ENCODE results near the gene PODXL. TPM values are rescaled to one million over a fixed set of nuclear protein-coding genes. Genes with fewer than 3 reads are reported as not detected.

PODXL gene
- total RNA-seq, 1 experiment from 2014 or later = 37.5 TPM

DNA sequence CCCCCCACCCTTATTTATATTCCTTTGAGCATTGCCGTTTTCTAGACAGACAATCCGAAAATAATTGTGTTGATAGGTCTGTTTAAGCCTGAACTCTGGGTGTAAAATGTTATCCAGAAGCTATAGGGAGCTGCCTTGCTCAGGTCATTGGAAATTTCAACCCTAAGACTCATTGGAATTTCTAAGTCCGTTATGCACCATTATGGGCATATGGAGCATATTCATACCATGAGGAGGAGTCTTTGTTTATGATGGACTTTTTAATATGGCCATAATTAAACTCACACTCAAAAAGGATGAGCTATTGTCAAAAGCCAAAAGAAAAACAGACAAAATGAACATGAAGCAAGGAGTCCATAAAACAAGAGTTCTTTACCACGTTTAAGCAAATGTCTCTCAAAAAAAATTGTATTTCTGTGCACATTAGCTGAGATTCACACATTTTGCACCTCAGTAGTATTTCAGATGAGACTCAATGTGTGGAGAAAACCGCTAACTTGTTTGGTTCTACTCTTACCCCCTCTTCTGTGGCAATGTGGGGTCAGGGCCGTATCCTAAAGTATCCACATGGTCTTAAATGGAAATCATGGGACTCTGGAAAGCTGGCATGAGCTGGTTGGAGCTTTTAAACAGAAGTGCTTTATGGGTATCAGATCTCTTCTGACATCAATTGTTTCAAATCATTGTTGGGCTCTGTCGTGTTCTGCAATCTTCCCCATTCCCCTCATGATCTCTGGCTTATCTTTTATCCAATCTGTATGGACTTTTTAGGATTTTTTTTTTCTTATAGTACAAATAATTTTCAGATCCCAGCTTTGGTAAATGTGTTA is 60.5 kb downstream of the PODXL start:
- ChIA-PET POLR2A (no interaction called here), RAD21 (ENCODE audit: low non-redundant PET in 1 of 2, low total read pairs in 2 of 2, uncharacterized antibody in 2 of 2, unreplicated experiment in 2 of 2) (no interaction called here), CTCF (no interaction called here)
- intact Hi-C loops (cut with micrococcal nuclease) = no loop called here
- Histone ChIP-seq H2AFZ (ENCODE audit: low read depth, low read length, poor library complexity, severe bottlenecking) (no peak overlapping the region), H3K9ac (ENCODE audit: low read length) (no peak overlapping the region), H3K4me3 (replicated peaks in 1 of 2; ENCODE audit: low read depth in 1 of 2, low read length in 2 of 2) (no peak overlapping the region), H3K36me3 (ENCODE audit: control insufficient read depth in 1 of 2, insufficient read depth in 2 of 2, low read length in 2 of 2) (peaks cover 0 to 3% of the 10 kb centered on the region in 2 experiments; a peak in 2 of 4 replicates), H4K20me1 (ENCODE audit: insufficient read depth) (no peaks in the 10 kb centered on the region), H3K9me2 (ENCODE audit: insufficient read depth) (no peaks in the 10 kb centered on the region), H3K27me3 (ENCODE audit: insufficient read depth, low read length) (no peaks in the 10 kb centered on the region), H3K27ac (ENCODE audit: low read depth, low read length) (no peak overlapping the region), H3K79me2 (ENCODE audit: insufficient read depth, low read length) (no peaks in the 10 kb centered on the region), H3K9me3 (ENCODE audit: control insufficient read depth in 1 of 2, insufficient read depth in 1 of 2, low read depth in 1 of 2, low read length in 2 of 2) (no peaks in the 10 kb centered on the region), H3K4me1 (ENCODE audit: control insufficient read depth in 1 of 2, insufficient read depth in 2 of 2, low read length in 2 of 2) (no peaks in the 10 kb centered on the region), H3K4me2 (ENCODE audit: low read length) (no peak overlapping the region)
- TF ChIP-seq SRF (IDR thresholded peaks at IDR 0.05; ENCODE audit: low read depth) = no peak
- TF ChIP-seq TCF7L2 (IDR thresholded peaks at IDR 0.05; ENCODE audit: borderline replicate concordance, extremely low read depth, insufficient read depth, insufficient read length) = no peak
- no peak for TF ChIP-seq ZFX (IDR thresholded peaks at IDR 0.05)
- BruUV-seq (replicated peaks) = no TSS peak
- ATAC-seq = no peak
- DNase-seq (ENCODE audit: low read depth, low spot score) = no peak

DNA sequence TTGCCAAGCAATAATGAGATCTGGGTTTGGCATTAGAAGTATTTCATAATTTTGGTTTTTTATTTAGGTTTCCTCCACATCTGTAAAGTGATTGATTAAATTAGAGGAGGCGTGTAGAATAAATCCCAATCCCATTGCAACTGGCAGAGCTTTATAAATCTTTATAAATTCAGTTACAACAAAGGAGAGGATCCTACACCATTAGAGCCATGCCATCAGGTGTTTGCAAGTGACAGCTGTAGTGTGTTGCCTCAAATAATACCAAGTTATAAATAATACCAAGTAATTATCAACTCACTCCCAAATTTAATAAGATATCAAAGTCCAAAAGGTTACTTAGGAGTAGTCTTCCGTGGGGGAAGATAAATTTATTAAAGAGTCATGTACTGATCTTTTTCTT is 62.2 kb downstream of the PODXL start:
- ChIA-PET CTCF (no interaction called here), POLR2A (no interaction called here), RAD21 (ENCODE audit: low non-redundant PET in 1 of 2, low total read pairs in 2 of 2, uncharacterized antibody in 2 of 2, unreplicated experiment in 2 of 2) (no interaction called here)
- no peaks in the 10 kb centered on the region; a peak in 1 of 4 replicates for H3K36me3 ChIP-seq (ENCODE audit: control insufficient read depth in 1 of 2, insufficient read depth in 2 of 2, low read length in 2 of 2)
- H3K79me2 ChIP-seq (ENCODE audit: insufficient read depth, low read length) = no peaks in the 10 kb centered on the region
- no peaks in the 10 kb centered on the region for H3K4me1 ChIP-seq (ENCODE audit: control insufficient read depth in 1 of 2, insufficient read depth in 2 of 2, low read length in 2 of 2)
- H3K9ac ChIP-seq (ENCODE audit: low read length) = no peak overlapping the region
- H3K4me2 ChIP-seq (ENCODE audit: low read length) = no peak overlapping the region
- no peak for TF ChIP-seq CEBPB (IDR thresholded peaks at IDR 0.05; ENCODE audit: low read depth)
- TF ChIP-seq ZFX (IDR thresholded peaks at IDR 0.05) = no peak
- TF ChIP-seq SRF (IDR thresholded peaks at IDR 0.05; ENCODE audit: low read depth) = no peak
- ATAC-seq = no peak
- intact Hi-C loops (cut with micrococcal nuclease) = no loop called here
- no peak overlapping the region for H3K27ac ChIP-seq (ENCODE audit: low read depth, low read length)
- no TSS peak for BruUV-seq (replicated peaks)
- H3K9me3 ChIP-seq (ENCODE audit: control insufficient read depth in 1 of 2, insufficient read depth in 1 of 2, low read depth in 1 of 2, low read length in 2 of 2) = no peaks in the 10 kb centered on the region
- no peaks in the 10 kb centered on the region for H4K20me1 ChIP-seq (ENCODE audit: insufficient read depth)
- no peak overlapping the region for H3K4me3 ChIP-seq (replicated peaks in 1 of 2; ENCODE audit: low read depth in 1 of 2, low read length in 2 of 2)
- no peaks in the 10 kb centered on the region for H3K9me2 ChIP-seq (ENCODE audit: insufficient read depth)
- H3K27me3 ChIP-seq (ENCODE audit: insufficient read depth, low read length) = no peaks in the 10 kb centered on the region
- DNase-seq (ENCODE audit: low read depth, low spot score) = no peak
- no peak overlapping the region for H2AFZ ChIP-seq (ENCODE audit: low read depth, low read length, poor library complexity, severe bottlenecking)

Data from HCT116 (cell line).